ENCODE data around the gene ADK. TPM values are rescaled to one million over a fixed set of nuclear protein-coding genes. Genes with fewer than 3 reads are reported as not detected.

The ADK gene
- total RNA-seq, 2 experiments from 2014 or later: 26.4 to 31.1 TPM

DNA sequence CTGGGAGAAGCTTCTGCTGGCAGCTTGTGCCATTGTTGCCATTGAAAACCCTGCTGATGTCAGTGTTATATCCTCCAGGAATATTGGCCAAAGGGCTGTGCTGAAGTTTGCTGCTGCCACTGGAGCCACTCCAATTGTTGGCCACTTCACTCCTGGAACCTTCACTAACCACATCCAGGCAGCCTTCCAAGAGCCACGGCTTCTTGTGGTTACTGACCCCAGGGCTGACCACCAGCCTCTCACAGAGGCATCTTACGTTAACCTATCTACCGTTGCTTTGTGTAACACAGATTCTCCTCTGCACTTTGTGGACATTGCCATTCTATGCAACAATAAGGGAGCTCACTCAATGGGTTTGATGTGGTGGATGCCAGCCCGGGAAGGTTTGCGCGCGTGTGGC lies 220.7 kb downstream of the ADK start:
- CTCF ChIA-PET (ENCODE audit: unreplicated experiment): no interaction called here
- no peaks in the 10 kb centered on the region for H3K36me3 ChIP-seq (ENCODE audit: insufficient read depth, low read length)

DNA sequence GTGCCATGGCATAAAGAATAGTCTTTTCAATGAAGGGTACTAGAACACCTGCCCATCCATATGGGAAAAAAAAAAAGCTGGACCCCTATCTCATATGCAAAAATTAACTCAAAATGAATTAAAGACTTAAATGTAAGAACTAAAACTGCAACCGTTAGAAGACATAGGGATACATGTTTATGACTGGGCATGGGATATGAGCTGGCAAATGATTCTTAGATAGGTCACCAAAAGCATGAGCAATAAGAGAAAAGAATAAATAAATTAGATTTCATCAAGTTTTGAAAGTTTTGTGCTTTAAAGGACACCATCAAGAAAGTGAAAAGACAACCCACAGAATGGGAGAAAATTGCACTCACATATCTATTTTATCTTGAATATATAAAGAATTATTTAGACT lies 222.0 kb downstream of the ADK start:
- DNase-seq (ENCODE audit: low spot score): no peak
- no peaks in the 10 kb centered on the region for H3K4me1 ChIP-seq (ENCODE audit: insufficient read depth, low read length, poor library complexity, severe bottlenecking)
- H3K4me3 ChIP-seq (ENCODE audit: low read depth, low read length, poor library complexity, severe bottlenecking): no peak overlapping the region
- BruUV-seq (replicated peaks): no TSS peak
- H3K4me2 ChIP-seq (ENCODE audit: low read length): no peak overlapping the region
- H3K27ac ChIP-seq (ENCODE audit: low read depth, low read length, poor library complexity, severe bottlenecking): no peak overlapping the region
- intact Hi-C loops (cut with micrococcal nuclease; ENCODE audit: unreplicated experiment): no loop called here
- POLR2A ChIA-PET: interaction anchor here (0.5 kb wide), 1 partner anchor 823 kb away, joined by 7 read pairs; no protein-coding TSS in a partner anchor
- H2AFZ ChIP-seq (ENCODE audit: low read length): no peak overlapping the region
- no peaks in the 10 kb centered on the region for H3K79me2 ChIP-seq (ENCODE audit: insufficient read depth, low read depth, low read length)
- no peaks in the 10 kb centered on the region for H4K20me1 ChIP-seq (ENCODE audit: insufficient read depth, low read length)
- TF ChIP-seq EZH2phosphoT487 (IDR thresholded peaks at IDR 0.05; ENCODE audit: borderline replicate concordance, low read depth, low read length) (no peak), CTCF (conservative IDR thresholded peaks at IDR 0.05; ENCODE audit: low read length) (no peak)
- H3K9me3 ChIP-seq (ENCODE audit: low read length): no peaks in the 10 kb centered on the region
- no peaks in the 10 kb centered on the region for H3K9me2 ChIP-seq (ENCODE audit: insufficient read depth, low read length)
- CTCF ChIA-PET (ENCODE audit: unreplicated experiment): no interaction called here
- no peaks in the 10 kb centered on the region for H3K36me3 ChIP-seq (ENCODE audit: insufficient read depth, low read length)

More for the DNA sequence above, 220.7 kb downstream of the ADK start:
- no peak for TF ChIP-seq CTCF (conservative IDR thresholded peaks at IDR 0.05; ENCODE audit: low read length)
- no peak for TF ChIP-seq EZH2phosphoT487 (IDR thresholded peaks at IDR 0.05; ENCODE audit: borderline replicate concordance, low read depth, low read length)
- POLR2A ChIA-PET: no interaction called here
- Histone ChIP-seq H3K4me1 (ENCODE audit: insufficient read depth, low read length, poor library complexity, severe bottlenecking) (no peaks in the 10 kb centered on the region), H3K79me2 (ENCODE audit: insufficient read depth, low read depth, low read length) (no peaks in the 10 kb centered on the region), H2AFZ (ENCODE audit: low read length) (no peak overlapping the region), H3K4me3 (ENCODE audit: low read depth, low read length, poor library complexity, severe bottlenecking) (no peak overlapping the region), H4K20me1 (ENCODE audit: insufficient read depth, low read length) (no peaks in the 10 kb centered on the region), H3K4me2 (ENCODE audit: low read length) (no peak overlapping the region), H3K27ac (ENCODE audit: low read depth, low read length, poor library complexity, severe bottlenecking) (no peak overlapping the region), H3K9me2 (ENCODE audit: insufficient read depth, low read length) (no peaks in the 10 kb centered on the region), H3K9me3 (ENCODE audit: low read length) (no peaks in the 10 kb centered on the region)
- no TSS peak for BruUV-seq (replicated peaks)
- intact Hi-C loops (cut with micrococcal nuclease; ENCODE audit: unreplicated experiment): no loop called here
- DNase-seq (ENCODE audit: low spot score): no peak

DNA sequence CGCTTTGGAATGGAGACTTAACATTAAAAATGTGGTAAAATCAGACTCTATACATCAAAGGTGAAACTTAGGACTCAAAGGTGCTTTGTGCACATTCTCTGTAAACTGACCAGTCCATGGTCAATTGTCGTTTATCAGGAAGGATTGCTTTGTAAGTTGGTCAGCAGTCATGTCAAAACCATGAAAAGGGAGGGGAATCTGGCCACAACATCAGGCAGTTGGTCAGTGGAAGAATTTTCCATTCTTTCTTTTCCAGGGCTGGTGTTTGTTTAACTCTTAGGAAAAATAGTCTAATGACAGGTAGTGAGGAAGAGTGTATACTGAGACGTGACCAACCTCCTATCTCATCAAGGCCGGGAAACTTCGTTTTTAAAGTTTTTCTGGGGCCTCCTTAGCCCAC lies 226.5 kb downstream of the ADK start:
- Histone ChIP-seq H2AFZ (ENCODE audit: low read length) (no peak overlapping the region), H3K9me3 (ENCODE audit: low read length) (no peaks in the 10 kb centered on the region), H3K36me3 (ENCODE audit: insufficient read depth, low read length) (no peaks in the 10 kb centered on the region), H3K4me2 (ENCODE audit: low read length) (no peak overlapping the region), H3K4me3 (ENCODE audit: low read depth, low read length, poor library complexity, severe bottlenecking) (no peak overlapping the region), H3K79me2 (ENCODE audit: insufficient read depth, low read depth, low read length) (no peaks in the 10 kb centered on the region), H4K20me1 (ENCODE audit: insufficient read depth, low read length) (no peaks in the 10 kb centered on the region), H3K4me1 (ENCODE audit: insufficient read depth, low read length, poor library complexity, severe bottlenecking) (no peaks in the 10 kb centered on the region), H3K27ac (ENCODE audit: low read depth, low read length, poor library complexity, severe bottlenecking) (no peak overlapping the region), H3K9me2 (ENCODE audit: insufficient read depth, low read length) (no peaks in the 10 kb centered on the region)
- BruUV-seq (replicated peaks): no TSS peak
- intact Hi-C loops (cut with micrococcal nuclease; ENCODE audit: unreplicated experiment): no loop called here
- DNase-seq (ENCODE audit: low spot score): no peak
- TF ChIP-seq CTCF (conservative IDR thresholded peaks at IDR 0.05; ENCODE audit: low read length): no peak
- TF ChIP-seq EZH2phosphoT487 (IDR thresholded peaks at IDR 0.05; ENCODE audit: borderline replicate concordance, low read depth, low read length): no peak
- CTCF ChIA-PET (ENCODE audit: unreplicated experiment): no interaction called here
- POLR2A ChIA-PET: no interaction called here

All from OCI-LY7 (cell line).